ENCODE data around the gene DHRS1. TPM values are rescaled to one million over a fixed set of nuclear protein-coding genes. Genes with fewer than 3 reads are reported as not detected.

DHRS1 gene
- polyA plus RNA-seq, 2 of the 4 experiments (the other 2 are of a cell fraction) = 15.1 to 17.4 TPM

- CTCF ChIA-PET = interaction anchor here (0.6 to 46.6 kb wide), 22 partner anchors 9 to 116 kb away, joined by 3 to 1142 read pairs (median 4); partner anchors contain the start of genes CBLN3, CIDEB, KHNYN and LTB4R
- Histone ChIP-seq H3K4me2 (no peak overlapping the region), H3K4me3 (no peak overlapping the region), H3K4me1 (peaks cover under 1% of the 10 kb centered on the region; the same call in 1 of the 3 replicates), H3K9me3 (no peaks in the 10 kb centered on the region), H3K27ac (no peak overlapping the region)
- DNase-seq (ENCODE audit: low read depth in 1 of 2, low spot score in 1 of 2) (no peak), ATAC-seq (no peak), FAIRE-seq (no peak)
- POLR2A ChIA-PET = interaction anchor here (0.9 kb wide), 1 partner anchor 109 kb away, joined by 4 read pairs; no protein-coding TSS in a partner anchor
- no peak for TF ChIP-seq ZNF302 (CRISPR knock-in tag; IDR thresholded peaks at IDR 0.05)
- TF ChIP-seq RFX5 (IDR thresholded peaks at IDR 0.05) = no peak
- no peak for TF ChIP-seq CHD4 (IDR thresholded peaks at IDR 0.05; ENCODE audit: borderline replicate concordance)
- 38% methylated on average over 2 of the region's 2 CpGs for WGBS (ENCODE audit: missing lambda C conversion rate)
Measured at GRCh38 chr14:24327303-24327702, 27.7 kb upstream of the DHRS1 start.

GRCh38 chr14:24325963-24326362 is 26.4 kb upstream of the DHRS1 start:
- no peak overlapping the region for H3K4me2 ChIP-seq

More at GRCh38 chr14:24325963-24326362, 26.4 kb upstream of the DHRS1 start:
- ATAC-seq (no peak), FAIRE-seq (no peak), DNase-seq (ENCODE audit: low read depth in 1 of 2, low spot score in 1 of 2) (no peak)
- ChIA-PET POLR2A (interaction anchor here (1.5 kb wide), 1 partner anchor 83 kb away, joined by 3 read pairs; the partner anchor contains the start of gene TINF2), CTCF (interaction anchor here (1.4 to 46.6 kb wide), 7 partner anchors 10 to 115 kb away, joined by 3 to 1142 read pairs (median 14); partner anchors contain the start of genes CBLN3, CIDEB, KHNYN and LTB4R)
- Histone ChIP-seq H3K4me3 (no peak overlapping the region), H3K9me3 (no peaks in the 10 kb centered on the region), H3K4me1 (no peaks in the 10 kb centered on the region), H3K27ac (no peak overlapping the region)
- TF ChIP-seq EP300 (IDR thresholded peaks at IDR 0.05) (no peak), SMC3 (IDR thresholded peaks at IDR 0.05) (no peak), RCOR1 (IDR thresholded peaks at IDR 0.05; ENCODE audit: low read depth, low read length) (no peak), RNF2 (IDR thresholded peaks at IDR 0.05; ENCODE audit: borderline replicate concordance, low read depth) (no peak), NR3C1 (IDR thresholded peaks at IDR 0.05) (no peak), MAFK (IDR thresholded peaks at IDR 0.05; ENCODE audit: partially characterized antibody) (no peak), RFX5 (IDR thresholded peaks at IDR 0.05) (no peak), CTCF (IDR thresholded peaks at IDR 0.05) (no peak), HEYL (CRISPR knock-in tag; IDR thresholded peaks at IDR 0.05) (no peak), ZC3H11A (IDR thresholded peaks at IDR 0.05) (no peak), JUN (IDR thresholded peaks at IDR 0.05) (no peak), NFE2L2 (conservative IDR thresholded peaks at IDR 0.05; ENCODE audit: low read length) (no peak), REST (IDR thresholded peaks at IDR 0.05) (no peak)
- 44% methylated on average over 7 of the region's 9 CpGs for WGBS (ENCODE audit: missing lambda C conversion rate)

Measured in A549 (cell line).